HS-5 (cell line): ENCODE measurements around the gene NEIL1.
"Not testable (repeated sequence)": the region's sequence is repeated elsewhere in the genome, so short reads cannot be mapped to it uniquely, and the experiment has no call there.

ENCODE experiments used
- DNase-seq: peaks from one replicate; pipeline ENCODE4 v3.0.0-alpha.2; 2012; ENCODE audit warnings: low read depth

NEIL1 gene, protein sequence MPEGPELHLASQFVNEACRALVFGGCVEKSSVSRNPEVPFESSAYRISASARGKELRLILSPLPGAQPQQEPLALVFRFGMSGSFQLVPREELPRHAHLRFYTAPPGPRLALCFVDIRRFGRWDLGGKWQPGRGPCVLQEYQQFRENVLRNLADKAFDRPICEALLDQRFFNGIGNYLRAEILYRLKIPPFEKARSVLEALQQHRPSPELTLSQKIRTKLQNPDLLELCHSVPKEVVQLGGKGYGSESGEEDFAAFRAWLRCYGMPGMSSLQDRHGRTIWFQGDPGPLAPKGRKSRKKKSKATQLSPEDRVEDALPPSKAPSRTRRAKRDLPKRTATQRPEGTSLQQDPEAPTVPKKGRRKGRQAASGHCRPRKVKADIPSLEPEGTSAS

DNA sequence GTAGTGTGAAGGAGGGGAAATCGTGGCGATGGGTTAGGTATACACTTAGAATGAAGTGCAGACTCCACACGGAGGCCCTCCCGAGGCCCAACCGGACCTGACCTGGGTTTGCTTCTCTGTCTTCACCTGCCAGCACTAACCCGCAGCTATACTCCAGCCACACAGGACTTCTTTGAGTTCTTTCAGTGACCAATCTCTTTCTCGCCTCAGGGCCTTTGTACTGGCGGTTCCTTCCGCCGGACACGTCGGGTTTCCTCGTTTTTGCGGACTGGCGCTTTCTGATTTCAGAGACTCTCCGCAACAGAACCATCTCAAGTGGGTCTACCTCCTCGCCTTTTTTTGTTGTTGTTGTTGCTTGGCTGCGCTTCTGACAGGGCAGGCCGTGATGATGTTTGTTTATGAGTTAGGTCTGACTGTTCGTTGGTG is at the start of gene NEIL1:
NEIL1 (plus strand) TSS at position 244 of the 426 bp plus-strand sequence. CDS start 1,867 bp downstream, outside the sequence.
- DNase-seq, result no peak

DNA sequence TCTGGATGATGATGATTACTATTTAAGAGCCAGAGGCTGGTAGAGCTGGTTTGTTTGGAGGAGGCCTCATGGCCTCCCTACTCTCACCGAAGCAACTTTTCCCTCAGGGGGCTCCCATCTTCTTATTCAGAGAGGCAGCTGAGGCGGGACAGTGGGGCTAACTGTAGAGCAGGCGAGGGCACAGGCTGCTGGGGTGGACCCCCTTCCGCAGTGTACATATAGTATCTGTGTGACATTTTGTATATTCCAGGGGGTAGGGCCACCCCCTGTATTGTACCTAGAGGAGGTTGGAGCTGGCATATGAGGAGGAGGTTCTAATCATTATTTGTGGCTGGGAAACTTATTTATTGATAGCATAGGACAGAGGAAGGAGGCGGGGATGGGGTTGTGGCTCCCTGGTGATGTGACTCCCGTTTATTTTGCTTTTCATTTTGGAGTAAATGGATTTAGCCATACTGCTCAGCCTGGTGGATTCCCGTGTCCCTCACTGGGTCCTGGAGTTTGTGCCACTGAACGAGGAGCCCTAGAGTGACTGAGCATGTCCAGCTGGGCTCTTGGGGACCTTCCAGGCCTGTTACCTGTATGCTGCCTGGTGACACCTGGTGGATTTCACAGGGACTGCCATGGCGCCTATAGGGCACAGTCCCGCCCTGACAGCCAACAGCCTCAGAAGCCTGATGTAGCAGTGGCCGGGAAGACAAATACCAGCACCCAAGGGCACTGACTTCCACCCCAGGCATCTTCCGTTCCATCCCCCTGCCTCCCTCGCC is 48.1 kb upstream of the NEIL1 start:
- DNase-seq, result not testable (repeated sequence)

DNA sequence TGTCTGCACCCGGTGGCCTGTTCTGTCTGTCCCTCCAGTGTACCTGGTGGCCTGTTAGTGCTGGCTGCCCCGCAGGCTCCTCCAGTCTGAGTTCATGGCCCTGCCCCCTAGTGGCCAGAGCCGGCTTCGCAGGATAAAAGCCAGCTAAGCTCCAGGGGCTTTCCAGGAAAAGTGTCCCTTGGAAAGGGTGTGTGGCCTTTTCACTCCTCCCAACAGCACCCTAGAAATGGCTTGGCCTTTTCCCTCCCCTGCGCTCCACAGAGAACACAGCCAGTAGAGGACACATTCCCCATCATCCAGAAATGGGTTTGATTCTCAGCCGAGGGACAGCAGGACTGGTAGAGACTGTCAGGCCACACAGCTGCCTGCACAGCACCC is 47.5 kb upstream of the NEIL1 start:
- not testable (repeated sequence) for DNase-seq

DNA sequence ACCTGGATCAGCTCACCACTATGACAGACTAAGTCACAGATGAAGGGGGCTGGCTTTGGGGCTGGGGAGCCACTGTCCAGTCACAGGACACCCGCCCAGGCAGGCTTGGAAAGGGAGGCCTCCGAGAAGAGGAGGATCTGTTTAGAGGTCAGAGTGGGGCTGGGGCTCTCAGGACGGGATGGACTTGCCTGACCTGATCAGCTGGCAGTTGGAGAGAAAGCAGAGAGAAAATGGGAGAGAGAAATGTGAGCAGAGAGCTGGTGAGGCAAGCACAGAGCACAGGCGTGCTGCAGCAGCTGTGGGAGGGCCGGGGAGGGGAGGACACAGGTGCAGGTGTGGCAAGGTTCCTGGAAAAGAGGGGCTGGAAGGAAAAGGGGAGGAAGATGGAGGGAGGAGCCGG is 46.8 kb upstream of the NEIL1 start:
- DNase-seq, result not testable (repeated sequence)

DNA sequence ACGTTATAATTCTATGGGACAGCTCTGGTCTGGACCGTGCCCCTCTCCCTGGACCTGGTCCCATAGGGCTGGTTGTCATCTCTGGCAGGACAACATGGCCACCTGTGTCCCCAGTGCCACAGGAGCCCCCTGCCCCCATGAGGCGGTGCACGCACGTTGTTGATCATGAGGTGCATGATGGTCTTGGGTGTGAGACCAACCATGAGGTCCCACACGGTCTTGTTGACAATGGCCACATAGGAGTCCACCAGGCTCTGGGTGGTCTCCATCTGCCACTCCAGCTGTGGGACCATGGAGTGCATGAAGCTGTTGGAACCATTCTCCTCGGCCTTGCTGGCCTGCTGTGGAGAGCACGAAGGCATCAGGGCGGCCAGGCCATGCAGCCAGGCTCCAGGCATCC is 44.5 kb upstream of the NEIL1 start:
- no peak for DNase-seq

DNA sequence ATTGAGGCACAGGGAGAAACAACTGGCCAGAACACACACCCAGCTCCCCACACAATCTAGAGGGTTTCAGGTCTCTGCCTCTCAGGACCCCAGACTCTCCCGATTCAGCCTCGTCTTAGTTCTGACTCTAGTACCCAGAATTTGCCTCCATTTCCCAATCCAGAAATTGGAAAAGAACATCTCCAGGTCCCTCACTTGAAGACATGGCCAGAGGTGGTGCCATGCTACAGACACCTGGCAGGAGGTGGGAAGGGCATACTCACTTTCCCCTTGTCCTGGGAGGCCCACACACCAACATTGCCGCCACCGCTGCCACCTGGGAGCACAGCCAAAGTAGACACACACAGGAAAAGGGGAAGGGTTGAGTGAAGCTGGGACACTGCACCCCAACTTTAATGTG is 44.1 kb upstream of the NEIL1 start:
- not testable (repeated sequence) for DNase-seq

DNA sequence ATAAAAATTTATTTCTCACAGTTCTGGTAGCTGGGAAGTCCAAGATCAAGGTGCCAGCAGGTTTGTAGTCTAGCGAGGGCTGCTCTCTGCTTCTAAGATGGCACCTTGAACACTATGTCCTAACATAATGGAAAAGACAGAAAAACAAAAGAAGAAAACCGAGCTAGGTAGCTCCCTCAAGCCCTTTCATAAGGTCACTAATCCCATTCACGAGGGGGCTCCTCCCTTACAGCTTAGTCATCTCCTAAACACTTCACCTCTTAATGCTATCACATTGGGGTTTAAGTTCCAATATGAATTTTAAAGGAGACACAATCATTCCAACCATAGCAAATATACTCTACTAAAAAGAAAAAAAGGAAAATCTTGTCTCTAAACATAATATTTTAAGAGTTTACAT is 40.7 kb upstream of the NEIL1 start:
- DNase-seq, result no peak

DNA sequence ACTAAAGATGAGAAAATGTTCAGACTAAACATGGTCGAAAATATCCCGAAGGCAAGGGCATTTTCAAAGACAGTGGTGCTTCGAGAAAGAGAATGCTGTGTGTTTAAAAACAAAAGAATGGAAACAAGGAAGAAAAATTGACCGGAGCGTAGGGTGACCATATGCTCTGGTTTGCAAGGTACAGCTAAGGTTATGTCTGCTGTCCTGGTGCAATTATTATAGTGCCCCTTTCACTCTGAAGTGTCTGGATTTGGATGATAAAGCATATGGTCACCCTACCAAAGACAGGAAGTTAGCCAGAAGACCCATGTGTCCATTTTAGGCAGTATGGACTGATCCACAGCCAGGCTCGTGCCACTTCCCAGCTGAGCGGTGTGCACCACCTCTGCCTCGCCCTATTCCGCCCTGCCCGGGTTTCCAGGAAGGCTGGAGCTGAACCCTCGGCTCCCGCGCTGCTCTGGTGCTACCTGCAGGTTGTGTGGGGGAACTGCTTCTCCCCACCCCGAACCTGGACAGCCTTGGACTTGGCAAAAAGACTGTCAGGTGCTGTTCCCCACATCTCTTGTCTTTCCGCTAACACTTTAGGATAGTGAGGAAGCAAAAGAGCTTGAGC is 39.0 kb upstream of the NEIL1 start:
- DNase-seq, result no peak

DNA sequence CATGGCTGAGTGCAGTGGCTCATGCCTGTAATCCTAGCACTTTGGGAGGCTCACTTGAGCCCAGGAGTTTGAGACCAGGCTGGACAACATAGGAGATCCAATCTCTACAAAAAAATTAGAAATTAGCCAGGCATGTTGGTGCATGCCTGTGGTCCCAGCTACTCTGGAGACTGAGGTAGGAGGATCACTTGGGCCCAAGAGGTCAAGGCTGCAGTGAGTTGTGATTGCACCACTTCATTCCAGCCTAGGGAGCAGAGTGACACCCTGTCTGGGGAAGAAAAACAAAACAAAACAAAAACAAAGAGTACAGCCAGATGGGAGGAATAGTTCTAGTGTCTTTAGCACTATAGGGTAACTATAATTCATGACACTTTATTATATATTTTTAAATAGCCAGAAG is 37.1 kb upstream of the NEIL1 start:
- no peak for DNase-seq

DNA sequence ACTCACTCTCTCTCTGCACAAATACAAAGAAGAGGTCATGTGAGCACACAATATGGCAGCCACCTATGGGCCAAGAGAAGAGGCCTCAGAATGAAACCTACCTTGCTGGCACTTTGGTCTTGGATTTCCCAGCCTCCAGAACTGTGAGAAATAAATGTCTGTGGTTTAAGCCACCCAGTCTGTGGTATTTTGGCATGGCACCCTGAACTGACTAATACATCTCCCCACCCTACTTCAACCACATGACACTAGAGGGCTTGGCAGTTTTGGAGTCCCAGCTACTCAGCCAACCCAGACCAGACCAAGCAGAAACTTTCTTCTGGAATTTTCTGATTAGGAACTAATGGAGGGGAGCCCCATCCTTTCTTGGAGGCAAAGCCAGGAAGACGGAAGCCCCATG is 34.3 kb upstream of the NEIL1 start:
- not testable (repeated sequence) for DNase-seq

DNA sequence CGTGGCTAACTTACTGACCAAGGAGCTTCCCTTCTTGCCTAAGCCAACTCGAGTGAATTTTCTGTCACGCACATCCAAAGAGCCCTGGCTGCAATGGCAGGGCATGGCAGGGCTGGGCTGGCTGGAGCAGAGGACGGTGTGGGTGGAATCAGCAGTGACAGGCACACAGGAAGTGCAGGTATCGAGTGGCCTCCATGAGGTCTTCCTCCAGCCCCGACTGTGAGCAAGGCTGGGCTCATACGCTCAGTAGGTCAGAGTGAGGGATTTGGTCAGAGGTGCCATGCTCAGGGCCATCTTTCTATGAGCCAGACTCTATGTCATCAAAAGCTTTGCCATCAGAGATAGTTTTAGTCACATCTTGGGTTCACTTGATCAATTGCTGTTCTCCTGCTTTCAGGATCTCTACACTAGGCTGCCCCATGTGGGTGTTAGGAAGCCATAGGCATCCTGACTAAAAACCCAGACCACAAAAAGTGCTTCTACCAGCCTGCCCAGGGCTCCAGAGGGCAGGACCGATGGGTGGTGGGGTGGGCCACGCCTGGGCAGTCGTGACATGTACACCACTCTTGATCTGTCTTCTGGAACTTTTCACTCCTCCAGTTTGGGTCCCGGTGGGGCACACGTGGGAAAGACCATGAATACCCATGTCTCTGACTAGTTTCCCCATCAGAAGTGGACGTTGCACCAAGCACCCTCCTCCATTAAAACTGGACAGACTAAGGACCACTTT is 33.6 kb upstream of the NEIL1 start:
- no peak for DNase-seq

DNA sequence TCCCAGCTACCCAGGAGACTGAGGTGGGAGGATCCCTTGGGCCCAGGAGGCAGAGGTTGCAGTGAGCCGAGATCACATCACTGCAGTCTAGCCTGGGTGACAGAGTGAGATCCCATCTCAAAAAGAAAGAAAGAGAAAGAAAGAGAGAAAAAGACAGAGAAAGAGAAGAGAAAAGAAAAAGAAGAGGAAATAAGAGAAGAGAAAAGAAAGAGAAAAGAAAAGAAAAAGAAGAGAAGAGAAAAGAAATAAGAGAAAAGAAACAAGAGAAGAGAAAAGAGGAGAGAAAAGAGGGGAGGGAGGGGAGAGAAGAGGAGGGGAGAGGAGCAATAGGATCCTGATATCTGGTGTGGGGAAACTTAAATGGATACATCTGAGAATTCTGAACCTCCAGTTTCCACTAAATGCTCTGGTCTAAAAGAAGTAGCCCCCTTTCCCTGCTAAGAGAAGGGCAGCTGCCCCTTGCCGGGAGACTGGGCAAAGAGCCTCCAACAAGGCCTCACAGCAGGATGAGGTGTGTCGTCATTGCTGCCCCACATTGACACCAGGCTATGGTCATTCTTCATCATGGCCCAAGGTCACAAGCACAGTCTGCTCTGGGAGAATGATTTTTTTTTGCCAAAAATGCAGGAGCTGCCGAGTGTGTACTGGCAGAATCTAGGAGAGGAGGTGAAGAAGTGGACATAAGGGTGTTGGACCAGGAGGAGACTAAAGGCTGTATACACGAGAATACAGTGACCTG is 32.1 kb upstream of the NEIL1 start:
- no peak for DNase-seq

DNA sequence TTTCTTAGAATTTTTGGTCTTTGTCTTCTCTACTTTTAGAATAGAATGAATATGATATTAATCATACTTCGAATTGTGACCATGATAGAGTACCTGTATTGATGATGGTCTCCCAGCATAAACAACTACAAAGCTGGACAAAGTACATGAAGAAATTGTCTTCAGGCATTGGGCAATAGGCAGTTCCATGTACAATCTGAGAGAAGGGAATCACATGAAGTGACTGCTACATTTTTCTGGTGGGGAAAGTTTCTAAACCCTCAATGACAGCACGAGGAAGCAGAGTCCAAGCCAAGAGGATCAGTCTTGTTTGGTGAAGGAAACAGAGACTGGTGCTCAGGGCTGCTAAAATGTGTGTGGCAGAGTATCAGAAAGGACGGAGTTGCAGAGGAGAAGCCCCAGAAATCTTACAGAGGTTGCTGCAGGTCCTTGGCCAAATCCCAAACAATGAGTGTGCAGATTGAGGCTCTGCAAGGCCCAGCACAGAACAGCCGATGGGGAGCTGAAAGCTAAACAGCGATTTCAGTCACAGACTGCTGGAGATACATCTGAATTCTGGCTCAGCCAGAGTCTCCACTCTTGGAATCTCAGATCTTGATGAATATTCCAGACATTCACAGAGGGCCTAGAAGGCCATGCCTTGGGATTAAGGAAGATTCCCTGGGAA is 27.5 kb upstream of the NEIL1 start:
- DNase-seq, result not testable (repeated sequence)

DNA sequence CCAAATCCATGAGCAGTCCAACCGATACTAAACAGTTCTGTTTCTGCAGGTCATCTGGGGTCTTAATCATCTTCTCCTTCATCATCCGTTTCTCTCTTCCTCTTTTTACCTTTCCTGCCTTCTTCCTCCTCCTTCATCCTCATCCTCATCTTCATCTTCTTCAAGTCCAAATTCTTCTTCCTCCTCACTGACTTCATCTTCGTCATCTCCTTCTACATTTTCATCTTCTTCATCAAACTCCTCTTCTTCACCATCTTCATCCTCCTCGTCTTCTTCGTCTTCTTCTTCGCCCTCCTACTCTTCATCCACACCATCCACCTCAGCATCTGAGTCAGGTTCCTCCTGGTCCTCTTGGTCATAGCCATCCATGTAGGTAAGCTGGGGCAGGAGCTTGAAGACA is 25.1 kb upstream of the NEIL1 start:
- no peak for DNase-seq

DNA sequence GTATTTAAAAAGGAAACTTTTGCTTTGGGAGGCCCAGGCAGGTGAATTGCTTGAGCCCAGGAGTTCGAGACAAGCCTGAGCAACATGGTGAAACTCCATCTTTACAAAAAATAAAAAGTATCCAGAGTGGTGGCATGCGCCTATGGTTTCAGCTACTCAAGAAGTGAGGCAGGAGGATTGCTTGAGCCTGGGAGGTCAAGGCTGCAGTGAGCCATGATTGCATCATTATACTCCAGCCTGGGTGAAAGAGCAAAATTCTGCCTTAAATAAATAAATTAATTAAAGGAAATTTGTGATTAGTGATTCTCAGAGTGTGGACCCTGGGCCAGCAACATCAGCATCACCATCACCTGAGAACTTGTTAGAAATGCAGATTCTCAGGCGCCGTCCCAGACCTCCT is 20.9 kb upstream of the NEIL1 start:
- no peak for DNase-seq

DNA sequence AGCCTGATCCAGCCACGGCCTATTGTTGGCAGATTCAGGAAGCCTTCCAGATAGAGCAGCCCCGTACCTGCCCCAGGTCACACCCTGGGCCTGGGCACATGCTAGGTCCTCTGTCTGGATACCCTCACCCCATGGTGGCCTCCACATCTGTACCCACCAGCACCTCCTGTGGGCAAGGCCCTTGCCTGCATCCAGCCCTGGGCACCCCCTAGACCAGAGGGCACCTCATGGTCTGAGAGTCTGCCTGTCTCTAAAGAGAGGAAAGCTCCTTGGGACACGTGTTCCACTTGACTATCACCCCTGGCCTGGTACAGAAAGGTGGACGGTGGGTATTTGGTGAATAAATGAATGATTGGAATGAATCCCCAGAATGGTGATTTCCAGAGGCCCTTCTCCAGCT is 19.8 kb upstream of the NEIL1 start:
- no peak for DNase-seq

DNA sequence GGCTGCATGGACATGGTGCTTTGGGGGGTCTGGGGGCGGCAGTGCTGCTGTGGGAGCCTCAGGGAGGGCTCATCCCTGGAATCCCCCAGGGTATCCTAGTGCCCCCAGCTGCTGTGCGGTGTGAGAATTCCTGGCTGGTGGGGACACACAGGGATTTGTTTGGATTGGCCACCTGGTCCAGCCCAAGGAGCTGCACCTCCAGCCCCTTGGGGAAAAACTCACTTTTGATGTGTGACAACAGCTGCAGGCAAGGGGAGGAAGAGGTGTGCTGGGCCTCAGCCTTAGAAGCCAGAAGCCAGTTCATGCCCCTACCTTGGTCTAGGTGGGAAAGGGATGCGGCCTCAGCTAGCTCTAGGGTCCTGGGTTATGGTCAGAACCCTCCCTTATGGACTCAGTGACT is 19.3 kb upstream of the NEIL1 start:
- DNase-seq, result no peak

DNA sequence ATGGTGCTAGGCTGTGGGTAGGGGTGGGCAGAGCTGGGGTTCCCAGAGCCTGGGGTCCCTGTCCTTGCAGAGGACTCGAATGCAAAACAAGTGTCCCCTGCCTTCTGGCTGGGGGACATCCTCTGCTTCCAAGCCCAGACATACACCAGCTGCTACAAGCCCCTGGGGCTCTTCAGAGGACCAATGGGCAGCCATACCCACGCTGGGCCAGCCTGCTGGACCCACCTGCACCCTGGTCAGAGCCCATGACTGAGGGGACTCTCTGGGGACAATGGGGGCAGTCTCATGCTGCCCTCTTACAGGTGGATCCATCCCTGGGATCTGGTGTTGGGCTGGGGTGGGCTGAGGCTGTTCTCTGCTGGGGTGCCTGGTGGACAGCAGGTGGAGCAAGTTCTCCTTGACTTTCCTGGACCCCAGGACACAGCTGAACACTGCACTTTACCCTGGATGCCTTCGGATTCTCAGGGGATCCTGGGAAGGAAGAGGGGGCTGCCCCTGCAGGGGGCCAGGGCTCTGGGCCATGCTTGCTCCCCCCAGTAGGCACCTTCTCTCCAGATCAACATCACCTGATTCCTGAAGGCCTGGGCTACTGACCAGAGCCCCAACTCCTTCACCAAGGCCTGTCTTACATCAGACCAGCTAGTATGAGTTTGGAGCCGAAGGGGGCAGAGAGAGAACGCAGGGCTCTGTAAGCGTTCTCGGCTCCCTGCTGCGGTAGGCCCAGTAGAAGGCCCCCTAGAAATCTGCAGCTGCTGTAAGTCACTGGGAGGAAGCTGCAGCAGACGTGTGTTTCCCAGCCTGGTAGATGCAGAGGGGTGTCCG is 18.1 kb upstream of the NEIL1 start:
- no peak for DNase-seq

DNA sequence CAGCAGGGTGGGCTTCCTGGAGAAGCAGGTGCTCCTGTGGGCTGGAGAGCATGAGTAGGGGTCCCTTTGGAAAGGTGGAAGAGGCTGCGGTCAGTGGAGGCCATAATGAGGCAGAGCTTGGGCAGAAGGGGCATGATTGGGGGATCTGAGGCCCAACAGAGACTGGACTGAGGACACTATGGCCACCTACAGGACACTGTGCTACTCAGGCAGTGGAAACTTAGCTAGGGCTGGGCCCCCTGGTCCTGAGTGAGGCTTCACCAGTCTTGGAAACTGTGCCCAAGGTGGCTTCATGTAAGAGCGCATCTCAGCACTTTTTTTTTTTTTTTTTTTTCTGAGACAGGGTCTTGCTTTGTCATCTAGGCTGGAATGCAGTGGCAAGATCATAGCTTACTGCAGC is 17.3 kb upstream of the NEIL1 start:
- no peak for DNase-seq

DNA sequence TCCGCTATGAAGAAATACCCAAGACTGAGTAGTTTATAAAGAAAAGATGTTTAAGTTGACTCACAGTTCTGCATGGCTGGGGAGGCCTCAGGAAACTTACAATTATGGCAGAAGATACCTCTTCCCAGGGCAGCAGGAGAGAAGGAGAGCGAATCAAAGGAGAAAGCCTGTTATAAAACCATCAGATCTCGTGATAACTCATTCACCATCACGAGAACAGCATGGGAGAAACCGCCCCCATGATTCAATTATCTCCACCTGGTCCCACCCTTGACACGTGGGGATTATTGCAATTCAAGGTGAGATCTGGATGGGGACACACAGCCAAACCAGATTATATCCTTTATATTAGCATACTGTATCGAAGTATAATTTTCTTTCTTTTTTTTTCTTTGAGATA is 14.7 kb upstream of the NEIL1 start:
- not testable (repeated sequence) for DNase-seq
